ENCODE measurements around the gene KLK5.

DNA sequence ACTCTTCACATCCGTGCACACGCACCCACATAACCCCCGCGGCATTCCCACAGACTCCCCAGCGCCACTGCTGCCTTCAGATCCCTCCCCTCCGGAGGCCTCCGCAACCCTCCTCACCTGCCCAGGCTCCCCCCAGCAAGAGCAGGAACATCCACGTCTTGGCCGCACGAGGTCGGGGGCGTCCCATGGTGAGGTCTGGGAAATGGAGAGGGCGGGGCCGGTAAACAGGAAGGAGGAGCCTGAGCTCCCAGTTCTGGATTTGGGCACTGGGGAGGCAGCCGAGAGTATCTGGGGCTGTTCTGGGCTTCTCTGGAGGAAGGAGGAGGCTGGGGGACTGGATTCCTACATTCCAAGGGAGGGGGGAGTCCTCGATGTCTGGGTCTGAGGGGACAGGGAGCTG, 48.1 kb upstream of the KLK5 start:
- TF ChIP-seq, protein P1, sequence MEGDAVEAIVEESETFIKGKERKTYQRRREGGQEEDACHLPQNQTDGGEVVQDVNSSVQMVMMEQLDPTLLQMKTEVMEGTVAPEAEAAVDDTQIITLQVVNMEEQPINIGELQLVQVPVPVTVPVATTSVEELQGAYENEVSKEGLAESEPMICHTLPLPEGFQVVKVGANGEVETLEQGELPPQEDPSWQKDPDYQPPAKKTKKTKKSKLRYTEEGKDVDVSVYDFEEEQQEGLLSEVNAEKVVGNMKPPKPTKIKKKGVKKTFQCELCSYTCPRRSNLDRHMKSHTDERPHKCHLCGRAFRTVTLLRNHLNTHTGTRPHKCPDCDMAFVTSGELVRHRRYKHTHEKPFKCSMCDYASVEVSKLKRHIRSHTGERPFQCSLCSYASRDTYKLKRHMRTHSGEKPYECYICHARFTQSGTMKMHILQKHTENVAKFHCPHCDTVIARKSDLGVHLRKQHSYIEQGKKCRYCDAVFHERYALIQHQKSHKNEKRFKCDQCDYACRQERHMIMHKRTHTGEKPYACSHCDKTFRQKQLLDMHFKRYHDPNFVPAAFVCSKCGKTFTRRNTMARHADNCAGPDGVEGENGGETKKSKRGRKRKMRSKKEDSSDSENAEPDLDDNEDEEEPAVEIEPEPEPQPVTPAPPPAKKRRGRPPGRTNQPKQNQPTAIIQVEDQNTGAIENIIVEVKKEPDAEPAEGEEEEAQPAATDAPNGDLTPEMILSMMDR (IDR thresholded peaks at IDR 0.05; ENCODE audit: poor library complexity, severe bottlenecking) = no peak
- TF ChIP-seq POLR2AphosphoS5 (IDR thresholded peaks at IDR 0.05) = no peak
- no peak for TF ChIP-seq EZH2 (IDR thresholded peaks at IDR 0.05; ENCODE audit: borderline replicate concordance, insufficient read depth, low read length, poor library complexity, severe bottlenecking)
- TF ChIP-seq MXI1 (conservative IDR thresholded peaks at IDR 0.05; ENCODE audit: poor library complexity, severe bottlenecking) = no peak
- no peak for TF ChIP-seq TAF1 (IDR thresholded peaks at IDR 0.05; ENCODE audit: low read depth)
- TF ChIP-seq RAD21 (conservative IDR thresholded peaks at IDR 0.05) = no peak
- TF ChIP-seq, protein P2, sequence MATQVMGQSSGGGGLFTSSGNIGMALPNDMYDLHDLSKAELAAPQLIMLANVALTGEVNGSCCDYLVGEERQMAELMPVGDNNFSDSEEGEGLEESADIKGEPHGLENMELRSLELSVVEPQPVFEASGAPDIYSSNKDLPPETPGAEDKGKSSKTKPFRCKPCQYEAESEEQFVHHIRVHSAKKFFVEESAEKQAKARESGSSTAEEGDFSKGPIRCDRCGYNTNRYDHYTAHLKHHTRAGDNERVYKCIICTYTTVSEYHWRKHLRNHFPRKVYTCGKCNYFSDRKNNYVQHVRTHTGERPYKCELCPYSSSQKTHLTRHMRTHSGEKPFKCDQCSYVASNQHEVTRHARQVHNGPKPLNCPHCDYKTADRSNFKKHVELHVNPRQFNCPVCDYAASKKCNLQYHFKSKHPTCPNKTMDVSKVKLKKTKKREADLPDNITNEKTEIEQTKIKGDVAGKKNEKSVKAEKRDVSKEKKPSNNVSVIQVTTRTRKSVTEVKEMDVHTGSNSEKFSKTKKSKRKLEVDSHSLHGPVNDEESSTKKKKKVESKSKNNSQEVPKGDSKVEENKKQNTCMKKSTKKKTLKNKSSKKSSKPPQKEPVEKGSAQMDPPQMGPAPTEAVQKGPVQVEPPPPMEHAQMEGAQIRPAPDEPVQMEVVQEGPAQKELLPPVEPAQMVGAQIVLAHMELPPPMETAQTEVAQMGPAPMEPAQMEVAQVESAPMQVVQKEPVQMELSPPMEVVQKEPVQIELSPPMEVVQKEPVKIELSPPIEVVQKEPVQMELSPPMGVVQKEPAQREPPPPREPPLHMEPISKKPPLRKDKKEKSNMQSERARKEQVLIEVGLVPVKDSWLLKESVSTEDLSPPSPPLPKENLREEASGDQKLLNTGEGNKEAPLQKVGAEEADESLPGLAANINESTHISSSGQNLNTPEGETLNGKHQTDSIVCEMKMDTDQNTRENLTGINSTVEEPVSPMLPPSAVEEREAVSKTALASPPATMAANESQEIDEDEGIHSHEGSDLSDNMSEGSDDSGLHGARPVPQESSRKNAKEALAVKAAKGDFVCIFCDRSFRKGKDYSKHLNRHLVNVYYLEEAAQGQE (IDR thresholded peaks at IDR 0.05; ENCODE audit: borderline replicate concordance) = no peak
- TF ChIP-seq SMC3 (conservative IDR thresholded peaks at IDR 0.05; ENCODE audit: poor library complexity) = no peak
- TF ChIP-seq EP300 (conservative IDR thresholded peaks at IDR 0.05; ENCODE audit: poor library complexity, severe bottlenecking) = no peak

Data from neural cell (in vitro differentiated cells).